H1 (cell line): ENCODE results near the gene PRR5. TPM values are rescaled to one million over a fixed set of nuclear protein-coding genes. Genes with fewer than 3 reads are reported as not detected.
A peak's percentile ranks its signal among the peaks of the same experiment; 100 is the strongest.

ENCODE experiments used
- CTCF ChIA-PET: fragments of 300-600 bp; sonication (Branson Sonifier 250); formaldehyde crosslinking; loops from one replicate; lab custom pipeline; 2021; ENCODE audit not compliant: partially characterized antibody; lab: Charles Lee
- POLR2A ChIA-PET: fragments of 300-600 bp; sonication (Branson Sonifier 250); formaldehyde crosslinking; loops from one replicate; lab custom pipeline; 2021; ENCODE audit warnings: inconsistent platforms; ENCODE audit not compliant: partially characterized antibody; lab: Charles Lee
- DNase-seq, 2 experiments: peaks; one replicate each; pipeline versions ENCODE4 v3.0.0 to v3.0.0-alpha.2; 2010 to 2022; ENCODE audit warnings: low spot score in 2 of 2, low read depth in 1 of 2, mixed read lengths in 1 of 2
- FAIRE-seq: peaks from 2 replicates; lab custom pipeline; 2011; peaks lifted over from hg19 to GRCh38; lab: Jason Lieb, UNC
- H2AFZ ChIP-seq: 2 replicates; pipeline ENCODE4 v1.8.1; 2012; ENCODE audit warnings: low read length, inconsistent platforms
- H2AK5ac ChIP-seq: 2 replicates; pipeline ENCODE4 v1.6.1; 2013; ENCODE audit warnings: low read depth, low read length
- H2BK120ac ChIP-seq: replicated peaks from 2 replicates; pipeline ENCODE3; 2013; ENCODE audit warnings: low read depth, low read length, inconsistent platforms
- H2BK12ac ChIP-seq: 2 replicates; pipeline ENCODE4 v1.6.1; 2013; ENCODE audit warnings: low read depth, low read length
- H2BK15ac ChIP-seq: 2 replicates; pipeline ENCODE4 v1.6.1; 2013; ENCODE audit warnings: low read length
- H2BK20ac ChIP-seq: 2 replicates; pipeline ENCODE4 v1.6.1; 2013; ENCODE audit warnings: low read length
- H2BK5ac ChIP-seq: 2 replicates; pipeline ENCODE4 v1.6.1; 2013; ENCODE audit warnings: low read depth, low read length
- H3K14ac ChIP-seq: 2 replicates; pipeline ENCODE4 v1.6.1; 2013; ENCODE audit warnings: inconsistent platforms; ENCODE audit not compliant: insufficient read length
- H3K18ac ChIP-seq: 2 replicates; pipeline ENCODE4 v1.6.1; 2013; ENCODE audit warnings: low read length; ENCODE audit errors: extremely low read depth
- H3K23ac ChIP-seq: 2 replicates; pipeline ENCODE4 v1.6.1; 2013; ENCODE audit warnings: inconsistent platforms; ENCODE audit not compliant: insufficient read length
- H3K23me2 ChIP-seq: 2 replicates; pipeline ENCODE4 v1.6.1; 2013; ENCODE audit warnings: low read depth, low read length
- H3K27ac ChIP-seq: 2 replicates; pipeline ENCODE4 v1.6.1; 2011; ENCODE audit warnings: low read depth, low read length, inconsistent platforms
- H3K27me3 ChIP-seq, 4 experiments: replicated peaks in 1 of 4; 1 replicate in 1 of 4; 2 replicates in 3 of 4; pipeline versions ENCODE4 v1.6.1 to v1.8.1; 2011 to 2013; ENCODE audit warnings: low read length in 3 of 4, mild to moderate bottlenecking in 3 of 4, inconsistent platforms in 2 of 4, mixed read lengths in 2 of 4, moderate library complexity in 1 of 4; ENCODE audit not compliant: control insufficient read depth in 3 of 4, insufficient read depth in 3 of 4; ENCODE audit errors: extremely low read depth in 1 of 4
- H3K36me3 ChIP-seq, 4 experiments: 2 replicates each; pipeline versions ENCODE4 v1.6.1 to v1.8.1; 2011 to 2013; ENCODE audit warnings: mild to moderate bottlenecking in 4 of 4, low read length in 3 of 4, moderate library complexity in 2 of 4, control low read depth in 1 of 4, inconsistent platforms in 1 of 4; ENCODE audit not compliant: insufficient read depth in 4 of 4, control insufficient read depth in 2 of 4
- H3K4ac ChIP-seq: replicated peaks from 2 replicates; pipeline ENCODE3; 2013; ENCODE audit warnings: low read length, low read depth, mixed read lengths, inconsistent platforms; ENCODE audit not compliant: insufficient read length
- H3K4me1 ChIP-seq, 4 experiments: replicated peaks in 1 of 4; 1 replicate in 1 of 4; 2 replicates in 3 of 4; pipeline versions ENCODE4 v1.6.1 to v1.8.1; 2011 to 2013; ENCODE audit warnings: low read length in 3 of 4, inconsistent platforms in 2 of 4, mixed read lengths in 1 of 4; ENCODE audit not compliant: insufficient read depth in 4 of 4, control insufficient read depth in 3 of 4
- H3K4me2 ChIP-seq, 2 experiments: 2 replicates each; pipeline versions ENCODE4 v1.6.1 to v1.8.1; 2011 to 2013; ENCODE audit warnings: low read depth in 2 of 2, low read length in 2 of 2, control low read depth in 1 of 2, inconsistent platforms in 1 of 2, mild to moderate bottlenecking in 1 of 2; ENCODE audit not compliant: insufficient read depth in 1 of 2
- H3K4me3 ChIP-seq, 4 experiments: fragments of 200-600, 300-600 bp in 1 of 4; sonication (generic), shearing (Covaris generic), sonication (Bioruptor Twin) in 1 of 4; 2 replicates each; pipeline versions ENCODE4 v1.5.1 to v1.8.1; 2011 to 2016; ENCODE audit warnings: low read length in 4 of 4, low read depth in 3 of 4, control low read depth in 2 of 4, inconsistent platforms in 2 of 4, mild to moderate bottlenecking in 2 of 4, mixed read lengths in 1 of 4, moderate library complexity in 1 of 4; ENCODE audit not compliant: insufficient read depth in 2 of 4; ENCODE audit errors: extremely low read depth in 1 of 4
- H3K56ac ChIP-seq: replicated peaks from 2 replicates; pipeline ENCODE3; 2013; ENCODE audit warnings: low read depth, mild to moderate bottlenecking, mixed read lengths, low read length, inconsistent platforms; ENCODE audit not compliant: insufficient read length
- H3K79me1 ChIP-seq: 2 replicates; pipeline ENCODE4 v1.6.1; 2013; ENCODE audit warnings: low read depth, low read length, control low read depth
- H3K79me2 ChIP-seq, 2 experiments: 2 replicates each; pipeline versions ENCODE4 v1.6.1 to v1.8.1; 2012 to 2013; ENCODE audit warnings: low read length in 2 of 2, mild to moderate bottlenecking in 2 of 2, inconsistent platforms in 1 of 2; ENCODE audit not compliant: insufficient read depth in 2 of 2, control insufficient read depth in 1 of 2
- H3K9ac ChIP-seq, 4 experiments: replicated peaks in 1 of 4; 1 replicate in 1 of 4; 2 replicates in 3 of 4; pipeline versions ENCODE4 v1.6.1 to v1.8.1; 2011 to 2013; ENCODE audit warnings: low read depth in 3 of 4, low read length in 3 of 4, control low read depth in 2 of 4, mild to moderate bottlenecking in 2 of 4, moderate library complexity in 2 of 4, inconsistent platforms in 1 of 4; ENCODE audit errors: extremely low read depth in 1 of 4
- H3K9me3 ChIP-seq, 2 experiments: 2 replicates each; pipeline versions ENCODE4 v1.6.1 to v1.8.1; 2012 to 2013; ENCODE audit warnings: mild to moderate bottlenecking in 2 of 2, moderate library complexity in 2 of 2, control low read depth in 1 of 2, inconsistent platforms in 1 of 2, low read depth in 1 of 2, low read length in 1 of 2, mixed read lengths in 1 of 2; ENCODE audit not compliant: insufficient read depth in 2 of 2
- H4K20me1 ChIP-seq, 2 experiments: replicated peaks in 1 of 2; 2 replicates each; pipeline versions ENCODE3 to v1.8.1; 2011 to 2013; ENCODE audit warnings: inconsistent platforms in 2 of 2, low read length in 2 of 2, mild to moderate bottlenecking in 1 of 2; ENCODE audit not compliant: insufficient read depth in 2 of 2, control insufficient read depth in 1 of 2
- H4K5ac ChIP-seq: 2 replicates; pipeline ENCODE4 v1.6.1; 2013; ENCODE audit warnings: low read length, low read depth, mixed read lengths, inconsistent platforms; ENCODE audit not compliant: insufficient read length
- H4K8ac ChIP-seq: 2 replicates; pipeline ENCODE4 v1.8.0; 2013; ENCODE audit warnings: mild to moderate bottlenecking, moderate library complexity, low read length, inconsistent platforms; ENCODE audit not compliant: insufficient read depth; ENCODE audit errors: extremely low read depth
- H4K91ac ChIP-seq: replicated peaks from 2 replicates; pipeline ENCODE3; 2013; ENCODE audit warnings: low read length, mixed read lengths, inconsistent platforms; ENCODE audit not compliant: insufficient read length
- WGBS, 2 experiments: shearing (Covaris generic) in 1 of 2; methylation state at CpG; one replicate each; pipeline versions ENCODE4 v1.1.6 to v1.1.7; 2013 to 2015; ENCODE audit warnings: low lambda C conversion rate in 2 of 2, mixed read lengths in 2 of 2, inconsistent platforms in 1 of 2, low coverage in 1 of 2, missing lambda C conversion rate in 1 of 2; ENCODE audit not compliant: insufficient replicate concordance in 2 of 2, insufficient coverage in 1 of 2, insufficient read length in 1 of 2; ENCODE audit errors: extremely low coverage in 1 of 2, missing lambda C conversion rate in 1 of 2; 5-methylcytosine and 5-hydroxymethylcytosine counted together
- polyA plus RNA-seq, 7 experiments: library from polyadenylated mRNA; depleted of rRNA in 3 of 7; stranded (reverse) in 5 of 7; unstranded in 2 of 7; fragments of >200 nt in 5 of 7; fragments of 200-250 nt in 2 of 7; gene quantifications; 1 replicate in 5 of 7; 2 replicates in 1 of 7; 4 replicates in 1 of 7; pipeline versions ENCODE4 v1.2.1 to v1.2.3, GENCODE V29; 2011 to 2013; ENCODE audit warnings: missing spikeins in 2 of 7, mixed read lengths in 2 of 7
- total RNA-seq: library from RNA; stranded (reverse); fragmentation: NEBNext Ultra II Directional; extraction: Animal tissue kit (Norgen Biotek cat#: 25700); gene quantifications from 2 replicates; pipeline ENCODE4 v1.2.1, GENCODE V29; 2021

PRR5 gene
- total and polyA plus RNA-seq, 2 of the 8 experiments (the other 6 are each of a cell fraction or from before 2014, with no cell fraction given): 16.5 to 25.7 TPM

DNA sequence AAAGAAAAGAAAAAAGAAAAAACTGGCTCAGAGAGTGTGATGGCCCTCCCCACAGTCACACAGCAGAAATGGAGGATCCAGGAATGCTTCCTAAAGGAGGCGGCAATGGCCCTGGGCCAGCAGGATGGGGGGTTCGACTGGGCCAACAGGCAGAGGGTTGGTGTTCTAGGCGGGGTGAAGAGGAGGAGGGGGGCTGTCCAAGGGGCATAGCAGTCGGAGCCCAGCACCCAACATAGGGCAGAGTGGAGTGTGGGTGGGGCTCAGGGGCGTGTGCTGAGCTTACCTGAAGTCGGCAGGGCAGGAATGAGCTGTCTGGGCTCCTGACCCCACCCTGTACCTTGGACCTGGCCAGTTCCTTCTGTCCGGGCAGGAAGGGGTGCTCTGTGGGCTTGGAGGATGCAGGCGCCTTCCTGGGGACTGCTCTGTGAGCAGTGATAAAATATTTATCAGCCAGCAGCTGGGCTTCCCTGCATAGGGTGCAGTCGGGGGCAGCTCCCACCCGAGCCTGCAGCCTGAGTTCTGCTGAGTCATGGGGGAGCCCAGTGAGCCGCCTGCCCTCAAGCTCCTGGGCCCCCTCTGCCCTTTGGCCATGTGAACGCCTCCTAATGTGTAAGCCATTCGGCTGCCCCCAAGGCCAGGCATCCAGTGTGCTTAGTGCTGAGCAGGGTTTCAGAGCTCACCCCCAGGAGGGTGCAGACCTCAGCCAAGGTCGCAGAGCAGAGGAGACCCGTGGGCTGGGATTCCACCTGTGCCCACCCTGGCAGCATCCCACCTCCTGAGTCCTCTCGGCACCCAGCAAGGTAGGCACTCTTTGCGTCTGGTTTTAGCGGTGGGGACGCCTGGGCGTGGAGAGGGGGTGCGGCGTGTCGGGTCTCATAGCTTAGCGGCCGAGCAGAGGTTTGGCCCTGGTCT is 25.3 kb upstream of the PRR5 start:
- WGBS, 2 experiments: 78% methylated on average over 22 of the region's 25 CpGs; no CpG with 5 or more reads in 1 of the 2 experiments
- Histone ChIP-seq H3K4me2 (peak overlapping the region in 1 of 2 experiments; percentile 11; a peak in 1 of 4 replicates), H2BK15ac (0 out of 2 replicates have a peak overlapping the region, but pooled peaks have one; percentile 81), H3K23me2 (no peaks in the 10 kb centered on the region), H3K4ac (no peak overlapping the region), H3K4me1 (peaks cover 0 to 14% (median 8%) of the 10 kb centered on the region in 4 experiments; a peak in 5 of 7 replicates), H3K79me1 (no peaks in the 10 kb centered on the region), H2BK20ac (peak overlapping the region; percentile 86; the same call in 1 of the 2 replicates), H2AK5ac (0 out of 2 replicates have a peak overlapping the region, but pooled peaks have one; percentile 24), H2BK5ac (peak overlapping the region; percentile 83; the same call in 1 of the 2 replicates), H3K79me2 (no peaks in the 10 kb centered on the region), H3K27me3 (no peaks in the 10 kb centered on the region; a peak in 2 of 7 replicates), H3K23ac (no peak overlapping the region), H3K36me3 (no peaks in the 10 kb centered on the region), H3K27ac (no peak overlapping the region), H2AFZ (peak overlapping the region; percentile 71; the same call in 1 of the 2 replicates), H2BK120ac (no peak overlapping the region), H3K9ac (no peak overlapping the region; a peak in 1 of 7 replicates), H4K5ac (no peak overlapping the region), H4K91ac (peak overlapping the region; percentile 42), H3K18ac (no peak overlapping the region; the same call in none of the 2 replicates), H4K8ac (peak overlapping the region; percentile 45), H3K9me3 (no peaks in the 10 kb centered on the region), H2BK12ac (peak overlapping the region; percentile 97; the same call in 1 of the 2 replicates), H4K20me1 (no peaks in the 10 kb centered on the region), H3K56ac (no peak overlapping the region), H3K4me3 (no peak overlapping the region), H3K14ac (no peak overlapping the region)
- DNase-seq (no peak), FAIRE-seq (no peak)
- ChIA-PET POLR2A (no interaction called here), CTCF (interaction anchor here (0.9 to 2.5 kb wide), 4 partner anchors 8 to 793 kb away, joined by 3 to 8 read pairs (median 3); no protein-coding TSS in a partner anchor)
